ENCODE data around the gene CORO6.
A peak's percentile ranks its signal among the peaks of the same experiment; 100 is the strongest.

CORO6 gene

DNA sequence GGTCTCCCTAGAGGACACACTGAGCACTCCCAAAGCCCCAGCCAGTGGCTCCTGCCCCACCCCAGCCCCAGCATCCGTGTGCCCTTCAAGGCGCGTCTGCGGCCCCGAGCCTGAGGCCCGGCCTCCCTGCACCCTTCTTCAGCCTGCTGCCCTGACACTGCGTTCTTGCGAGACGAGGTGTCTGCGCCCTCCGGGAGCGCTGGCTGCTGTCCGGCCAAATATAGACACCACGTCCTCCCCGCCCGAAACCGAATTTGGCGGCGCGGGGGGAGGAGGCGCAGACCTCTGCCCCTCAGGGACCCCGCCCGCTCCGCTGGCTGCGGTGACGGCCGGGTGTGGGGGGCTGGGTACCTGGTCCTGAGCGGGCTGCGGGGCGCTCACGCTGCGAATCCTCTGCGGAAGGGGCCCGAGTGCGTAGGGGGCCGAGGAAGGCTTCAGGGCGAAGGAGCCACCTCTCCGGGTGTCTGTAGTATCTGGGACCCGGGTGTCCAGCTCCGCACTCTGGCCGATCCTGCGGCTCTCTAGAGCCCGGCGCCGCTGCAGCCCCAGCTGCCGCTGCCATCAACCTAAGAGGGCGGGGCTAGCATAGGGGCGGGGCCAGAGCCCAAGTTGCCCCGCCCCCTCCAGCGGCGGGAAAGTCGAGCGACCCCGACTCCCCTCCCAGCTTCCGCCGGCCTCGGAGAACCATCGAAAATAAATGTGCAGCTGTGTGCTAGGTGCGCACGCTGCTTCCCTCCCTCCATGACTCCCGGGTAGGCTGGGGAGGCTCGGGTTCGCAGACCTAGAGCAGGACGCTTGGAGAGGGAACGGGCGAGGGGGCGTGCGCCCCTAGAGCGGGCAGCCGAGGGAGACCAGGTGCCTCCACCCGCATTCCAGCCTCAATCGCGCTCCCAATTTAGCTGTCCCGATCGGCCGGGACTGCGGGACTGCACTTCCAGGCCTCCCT, at the start of gene CORO6:
Gene CORO6, minus strand, starts transcription at position 576 of the 946 bp plus-strand sequence. CDS start 1,491 bp downstream, outside the sequence.
- Histone ChIP-seq H3K36me3 (ENCODE audit: control insufficient read depth, insufficient read depth, low read length) (no peaks in the 10 kb centered on the region), H3K4me1 (ENCODE audit: control insufficient read depth, insufficient read depth, low read length) (peaks cover 20% of the 10 kb centered on the region), H3K27me3 (ENCODE audit: control insufficient read depth, insufficient read depth, low read length) (peaks cover 31% of the 10 kb centered on the region), H3K9me3 (ENCODE audit: control insufficient read depth, insufficient read depth, low read length) (no peaks in the 10 kb centered on the region), H3K4me3 (ENCODE audit: low read depth, low read length) (peak within 1 kb of the TSS; percentile 79), H3K9ac (ENCODE audit: low read depth, low read length) (peak within 1 kb of the TSS; percentile 65)

DNA sequence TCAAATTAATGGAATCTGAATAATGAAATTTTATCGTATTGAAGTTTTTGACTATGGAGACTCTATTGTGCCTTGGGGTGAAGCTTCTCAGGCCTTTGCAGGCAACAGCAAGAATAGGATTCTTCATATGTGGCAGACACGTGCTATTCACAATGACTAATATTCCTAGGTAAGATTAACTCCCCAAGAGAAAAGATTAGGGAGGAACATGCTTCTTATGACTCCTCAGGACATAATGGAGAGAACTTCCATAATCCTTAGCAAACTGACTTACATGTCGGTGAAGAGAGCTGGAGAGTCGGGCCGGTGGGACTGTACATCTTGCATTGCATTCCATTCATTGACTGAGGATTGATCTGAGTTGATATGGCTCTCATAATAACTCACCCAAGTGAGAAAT, 48.9 kb upstream of the CORO6 start:
- Histone ChIP-seq H3K9me3 (ENCODE audit: control insufficient read depth, insufficient read depth, low read length) (no peaks in the 10 kb centered on the region), H3K9ac (ENCODE audit: low read depth, low read length) (no peak overlapping the region), H3K4me1 (ENCODE audit: control insufficient read depth, insufficient read depth, low read length) (no peaks in the 10 kb centered on the region), H3K36me3 (ENCODE audit: control insufficient read depth, insufficient read depth, low read length) (no peaks in the 10 kb centered on the region), H3K4me3 (ENCODE audit: low read depth, low read length) (no peak overlapping the region), H3K27me3 (ENCODE audit: control insufficient read depth, insufficient read depth, low read length) (no peaks in the 10 kb centered on the region)

DNA sequence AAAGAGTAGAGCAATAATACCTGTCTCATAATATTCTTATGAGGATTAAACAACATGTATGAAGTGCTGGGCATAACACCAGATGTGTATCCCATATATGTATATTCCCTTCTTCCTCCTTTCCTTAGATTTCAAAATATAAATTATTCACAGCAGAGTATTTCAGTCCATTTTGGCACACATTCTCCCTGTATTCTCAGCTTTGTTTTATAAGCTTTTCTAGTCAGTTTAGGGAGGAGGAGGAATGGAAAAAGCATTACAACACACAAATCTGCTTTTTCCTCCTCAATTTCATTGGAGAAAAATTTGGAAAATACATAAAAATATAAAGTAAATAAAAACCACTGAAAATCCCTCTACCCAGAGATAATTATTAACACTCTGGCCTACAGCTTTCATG, 46.6 kb upstream of the CORO6 start:
- Histone ChIP-seq H3K27me3 (ENCODE audit: control insufficient read depth, insufficient read depth, low read length) (no peaks in the 10 kb centered on the region), H3K36me3 (ENCODE audit: control insufficient read depth, insufficient read depth, low read length) (peaks cover 5% of the 10 kb centered on the region), H3K9me3 (ENCODE audit: control insufficient read depth, insufficient read depth, low read length) (no peaks in the 10 kb centered on the region), H3K4me1 (ENCODE audit: control insufficient read depth, insufficient read depth, low read length) (no peaks in the 10 kb centered on the region), H3K4me3 (ENCODE audit: low read depth, low read length) (no peak overlapping the region), H3K9ac (ENCODE audit: low read depth, low read length) (no peak overlapping the region)

DNA sequence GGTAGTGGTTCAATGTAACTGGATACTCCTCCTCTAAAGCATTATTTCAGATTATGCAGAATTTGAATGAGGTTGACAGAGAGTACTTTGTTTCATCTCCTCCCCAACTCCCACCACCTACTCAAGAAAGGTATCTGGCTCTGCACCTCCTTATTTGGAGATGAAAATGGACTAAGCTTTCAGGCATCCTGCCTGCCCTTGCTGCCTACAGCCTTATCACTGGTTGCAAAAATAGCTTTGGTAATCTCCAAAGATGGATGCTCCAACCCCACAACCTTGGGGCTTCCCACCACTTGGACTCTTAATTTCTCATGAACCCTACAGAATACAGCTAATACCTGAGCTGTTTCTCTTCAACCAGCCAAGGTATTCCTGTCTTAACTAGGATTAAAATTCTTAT, 45.3 kb upstream of the CORO6 start:
- H3K4me3 ChIP-seq (ENCODE audit: low read depth, low read length): no peak overlapping the region
- H3K27me3 ChIP-seq (ENCODE audit: control insufficient read depth, insufficient read depth, low read length): no peaks in the 10 kb centered on the region
- H3K9ac ChIP-seq (ENCODE audit: low read depth, low read length): no peak overlapping the region
- no peaks in the 10 kb centered on the region for H3K9me3 ChIP-seq (ENCODE audit: control insufficient read depth, insufficient read depth, low read length)
- H3K4me1 ChIP-seq (ENCODE audit: control insufficient read depth, insufficient read depth, low read length): no peaks in the 10 kb centered on the region
- peaks cover 5% of the 10 kb centered on the region for H3K36me3 ChIP-seq (ENCODE audit: control insufficient read depth, insufficient read depth, low read length)

DNA sequence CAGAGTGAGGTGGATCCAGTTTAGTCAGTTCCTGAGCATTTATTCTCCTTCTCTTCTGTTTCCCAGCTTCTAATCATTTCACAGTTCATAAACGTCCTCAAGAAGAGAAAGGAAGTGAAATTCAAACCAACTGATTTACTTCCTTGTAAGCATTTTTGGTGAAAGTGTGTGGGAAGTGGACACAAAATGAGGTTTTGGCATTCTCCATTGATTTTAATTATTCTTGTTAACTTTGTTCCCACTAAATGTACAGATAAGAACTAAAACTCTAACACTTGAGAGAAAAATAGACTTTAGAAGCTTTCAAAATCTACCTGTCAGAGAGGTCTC, 42.7 kb upstream of the CORO6 start:
- no peaks in the 10 kb centered on the region for H3K4me1 ChIP-seq (ENCODE audit: control insufficient read depth, insufficient read depth, low read length)
- H3K9ac ChIP-seq (ENCODE audit: low read depth, low read length): no peak overlapping the region
- H3K9me3 ChIP-seq (ENCODE audit: control insufficient read depth, insufficient read depth, low read length): no peaks in the 10 kb centered on the region
- H3K27me3 ChIP-seq (ENCODE audit: control insufficient read depth, insufficient read depth, low read length): no peaks in the 10 kb centered on the region
- peaks cover 5% of the 10 kb centered on the region for H3K36me3 ChIP-seq (ENCODE audit: control insufficient read depth, insufficient read depth, low read length)
- H3K4me3 ChIP-seq (ENCODE audit: low read depth, low read length): no peak overlapping the region

DNA sequence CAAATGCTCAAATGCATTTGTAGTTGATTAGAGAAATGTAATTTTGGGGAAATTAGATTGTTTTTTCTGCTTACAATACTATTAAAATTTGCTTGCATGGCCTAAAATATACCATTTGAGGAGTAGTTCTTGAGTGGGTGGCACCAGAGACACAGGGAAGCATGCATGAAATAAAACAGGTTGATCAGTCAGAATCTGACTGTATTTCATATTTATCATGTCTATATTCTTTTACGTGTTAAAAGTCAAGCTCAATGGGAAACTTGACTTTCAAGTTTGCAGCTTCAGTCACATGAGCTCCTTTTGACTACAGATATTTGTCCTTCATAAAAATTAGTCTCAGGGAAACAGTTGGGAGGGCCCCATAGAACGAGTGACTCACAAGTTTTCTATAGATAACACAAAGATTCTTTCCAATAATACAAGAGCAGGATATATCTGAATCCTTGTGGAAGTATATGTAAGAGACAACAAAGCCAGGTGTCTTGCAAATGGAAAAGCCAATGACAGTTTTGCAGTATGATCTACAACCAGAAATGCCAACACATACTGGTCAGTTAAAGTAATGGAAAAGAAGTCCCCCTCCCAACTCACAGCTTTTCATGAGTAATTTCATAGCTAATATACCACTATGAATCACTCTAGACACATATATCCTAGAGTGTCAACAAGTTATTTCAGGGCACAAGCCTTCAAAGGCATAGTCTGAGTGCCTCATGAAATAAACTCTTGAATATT, 42.2 kb upstream of the CORO6 start:
- no peak overlapping the region for H3K4me3 ChIP-seq (ENCODE audit: low read depth, low read length)
- no peaks in the 10 kb centered on the region for H3K9me3 ChIP-seq (ENCODE audit: control insufficient read depth, insufficient read depth, low read length)
- H3K27me3 ChIP-seq (ENCODE audit: control insufficient read depth, insufficient read depth, low read length): no peaks in the 10 kb centered on the region
- H3K36me3 ChIP-seq (ENCODE audit: control insufficient read depth, insufficient read depth, low read length): peaks cover 5% of the 10 kb centered on the region
- no peak overlapping the region for H3K9ac ChIP-seq (ENCODE audit: low read depth, low read length)
- no peaks in the 10 kb centered on the region for H3K4me1 ChIP-seq (ENCODE audit: control insufficient read depth, insufficient read depth, low read length)

DNA sequence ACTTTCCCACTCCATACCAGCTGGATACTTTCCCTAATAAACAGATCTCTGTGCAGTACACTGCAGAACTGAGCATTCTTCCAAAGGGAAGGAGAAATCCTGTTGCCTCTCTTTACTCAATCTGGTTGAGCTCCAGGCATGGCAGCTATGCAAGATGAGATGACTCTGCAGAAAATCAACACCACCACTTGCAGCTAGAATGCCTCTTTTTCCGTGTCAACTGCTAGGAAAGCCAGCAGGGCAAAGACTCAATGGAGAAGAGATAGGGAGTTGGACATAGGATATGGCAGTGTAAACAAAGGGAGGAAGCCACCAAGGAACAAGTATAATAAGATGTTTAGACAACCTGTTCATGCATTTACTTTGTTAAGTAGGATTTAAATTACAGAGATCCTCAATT, 40.4 kb upstream of the CORO6 start:
- Histone ChIP-seq H3K4me3 (ENCODE audit: low read depth, low read length) (no peak overlapping the region), H3K9me3 (ENCODE audit: control insufficient read depth, insufficient read depth, low read length) (no peaks in the 10 kb centered on the region), H3K27me3 (ENCODE audit: control insufficient read depth, insufficient read depth, low read length) (no peaks in the 10 kb centered on the region), H3K4me1 (ENCODE audit: control insufficient read depth, insufficient read depth, low read length) (no peaks in the 10 kb centered on the region), H3K9ac (ENCODE audit: low read depth, low read length) (no peak overlapping the region), H3K36me3 (ENCODE audit: control insufficient read depth, insufficient read depth, low read length) (peaks cover 5% of the 10 kb centered on the region)

DNA sequence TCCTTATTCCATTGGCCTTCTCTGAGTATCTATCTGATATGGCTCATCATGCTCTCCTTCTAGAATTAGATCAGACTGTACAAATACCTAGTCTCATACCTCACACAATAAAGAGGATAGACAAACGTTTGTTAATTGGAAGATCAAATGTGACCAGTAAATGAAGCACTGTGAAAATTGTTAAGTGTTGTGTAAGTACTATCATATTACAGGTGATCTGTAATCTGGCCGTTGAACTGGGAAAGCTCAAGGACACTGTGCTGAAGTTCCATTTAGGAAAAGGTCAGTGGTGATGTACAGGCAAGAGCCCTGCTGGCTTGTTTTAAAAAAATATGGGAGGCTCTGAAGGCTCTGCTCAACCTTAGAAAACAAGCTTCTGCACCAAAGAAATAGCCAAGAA, 38.5 kb upstream of the CORO6 start:
- H3K27me3 ChIP-seq (ENCODE audit: control insufficient read depth, insufficient read depth, low read length): no peaks in the 10 kb centered on the region
- H3K9me3 ChIP-seq (ENCODE audit: control insufficient read depth, insufficient read depth, low read length): no peaks in the 10 kb centered on the region
- no peak overlapping the region for H3K4me3 ChIP-seq (ENCODE audit: low read depth, low read length)
- H3K9ac ChIP-seq (ENCODE audit: low read depth, low read length): no peak overlapping the region
- H3K36me3 ChIP-seq (ENCODE audit: control insufficient read depth, insufficient read depth, low read length): peaks cover 3% of the 10 kb centered on the region
- H3K4me1 ChIP-seq (ENCODE audit: control insufficient read depth, insufficient read depth, low read length): no peaks in the 10 kb centered on the region

DNA sequence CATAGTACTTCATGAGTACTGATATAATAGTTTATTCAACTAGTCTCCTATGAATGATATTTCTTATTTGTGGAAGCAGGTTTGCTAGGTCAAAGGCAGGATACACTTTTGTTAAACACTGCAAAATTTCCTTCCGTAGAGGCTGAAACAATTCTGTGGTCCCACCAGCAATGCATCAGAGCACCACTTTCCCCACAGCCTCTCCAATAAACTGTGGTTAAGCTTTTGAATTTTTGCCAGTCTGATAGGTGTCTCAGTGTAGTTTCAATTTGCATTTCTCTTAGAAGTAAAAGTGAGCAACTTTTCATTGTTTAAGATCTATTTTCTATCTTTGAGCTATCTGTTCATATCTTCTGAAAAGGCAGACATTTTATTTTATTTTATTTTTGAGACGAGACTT, 36.4 kb upstream of the CORO6 start:
- H3K4me3 ChIP-seq (ENCODE audit: low read depth, low read length): no peak overlapping the region
- H3K27me3 ChIP-seq (ENCODE audit: control insufficient read depth, insufficient read depth, low read length): no peaks in the 10 kb centered on the region
- no peaks in the 10 kb centered on the region for H3K4me1 ChIP-seq (ENCODE audit: control insufficient read depth, insufficient read depth, low read length)
- H3K9me3 ChIP-seq (ENCODE audit: control insufficient read depth, insufficient read depth, low read length): no peaks in the 10 kb centered on the region
- H3K36me3 ChIP-seq (ENCODE audit: control insufficient read depth, insufficient read depth, low read length): no peaks in the 10 kb centered on the region
- no peak overlapping the region for H3K9ac ChIP-seq (ENCODE audit: low read depth, low read length)

DNA sequence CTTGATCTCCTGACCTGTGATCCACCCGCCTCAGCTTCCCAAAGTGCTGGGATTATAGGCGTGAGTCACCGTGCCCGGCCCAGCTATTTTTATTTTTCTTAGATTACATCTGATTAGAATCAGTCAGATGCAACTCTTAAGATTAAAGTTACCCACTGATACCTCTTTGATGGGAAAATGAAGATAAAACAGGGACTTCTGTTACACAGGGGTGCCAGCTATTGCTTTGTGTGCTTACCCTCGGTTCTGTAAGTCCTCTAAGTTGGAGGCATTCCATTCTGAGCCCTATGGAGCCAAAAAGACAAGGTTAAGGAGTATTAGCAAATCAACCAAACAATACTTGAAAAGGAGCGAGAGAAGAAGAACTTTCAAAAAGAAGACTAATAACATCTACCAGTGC, 32.6 kb upstream of the CORO6 start:
- no peak overlapping the region for H3K9ac ChIP-seq (ENCODE audit: low read depth, low read length)
- no peaks in the 10 kb centered on the region for H3K4me1 ChIP-seq (ENCODE audit: control insufficient read depth, insufficient read depth, low read length)
- H3K36me3 ChIP-seq (ENCODE audit: control insufficient read depth, insufficient read depth, low read length): no peaks in the 10 kb centered on the region
- H3K27me3 ChIP-seq (ENCODE audit: control insufficient read depth, insufficient read depth, low read length): no peaks in the 10 kb centered on the region
- H3K9me3 ChIP-seq (ENCODE audit: control insufficient read depth, insufficient read depth, low read length): no peaks in the 10 kb centered on the region
- no peak overlapping the region for H3K4me3 ChIP-seq (ENCODE audit: low read depth, low read length)

DNA sequence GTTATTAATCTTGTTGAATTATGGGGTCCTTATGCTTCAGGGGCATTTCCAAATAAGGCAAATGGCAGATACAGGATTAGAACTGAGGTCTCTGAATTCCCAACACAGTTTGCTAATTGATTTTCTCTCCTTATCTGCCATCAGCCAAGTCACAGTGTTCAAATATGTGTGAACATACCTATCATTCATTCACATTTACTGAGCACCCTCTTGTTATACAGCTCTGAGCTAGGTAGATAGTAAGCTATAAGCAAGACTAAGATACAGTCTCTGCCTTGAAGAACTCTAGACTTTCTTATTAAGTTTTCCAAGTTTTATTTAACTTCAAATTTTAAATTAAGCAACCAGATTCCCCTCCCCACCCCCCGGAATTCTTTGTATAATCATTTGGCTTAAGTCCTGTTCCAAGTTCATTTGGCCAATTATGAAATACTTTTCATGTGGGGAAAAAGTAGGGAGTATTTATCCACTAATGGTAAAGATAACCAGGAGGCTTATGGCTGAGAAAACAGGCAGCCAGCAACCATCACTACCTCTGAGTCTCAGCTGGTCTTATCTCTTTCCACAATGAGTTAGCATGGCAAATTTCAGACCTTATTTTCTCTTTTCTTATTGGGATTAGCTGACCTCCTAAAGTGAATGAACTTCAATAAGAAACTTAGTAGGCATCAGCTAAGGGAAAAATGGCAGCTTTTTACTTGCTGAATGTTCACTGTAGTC, 31.4 kb upstream of the CORO6 start:
- Histone ChIP-seq H3K4me1 (ENCODE audit: control insufficient read depth, insufficient read depth, low read length) (no peaks in the 10 kb centered on the region), H3K9me3 (ENCODE audit: control insufficient read depth, insufficient read depth, low read length) (no peaks in the 10 kb centered on the region), H3K4me3 (ENCODE audit: low read depth, low read length) (no peak overlapping the region), H3K9ac (ENCODE audit: low read depth, low read length) (no peak overlapping the region), H3K36me3 (ENCODE audit: control insufficient read depth, insufficient read depth, low read length) (no peaks in the 10 kb centered on the region), H3K27me3 (ENCODE audit: control insufficient read depth, insufficient read depth, low read length) (no peaks in the 10 kb centered on the region)

Measured in iPS-15b (cell line).